Measurements from ENCODE around the gene LBX2.

LBX2 gene

DNA sequence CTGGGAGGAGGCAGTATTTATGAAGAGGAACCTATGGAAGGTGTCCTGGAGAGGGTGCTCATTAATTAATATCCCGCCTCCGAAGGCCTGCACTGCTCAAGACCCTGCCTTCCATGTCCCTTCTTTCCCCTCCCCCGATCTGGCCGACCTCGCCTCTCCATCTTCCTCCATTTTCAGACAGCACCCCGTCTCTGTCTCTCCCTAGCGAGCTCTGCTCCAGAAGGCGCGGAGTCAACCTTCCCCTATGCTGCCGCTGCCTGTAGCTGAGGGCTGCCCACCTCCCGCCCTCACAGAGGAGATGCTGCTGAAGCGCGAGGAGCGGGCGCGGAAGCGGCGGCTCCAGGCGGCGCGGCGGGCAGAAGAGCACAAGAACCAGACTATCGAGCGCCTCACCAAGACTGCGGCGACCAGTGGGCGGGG, 42.3 kb downstream of the LBX2 start:
- peak; percentile 17 for DNase-seq

DNA sequence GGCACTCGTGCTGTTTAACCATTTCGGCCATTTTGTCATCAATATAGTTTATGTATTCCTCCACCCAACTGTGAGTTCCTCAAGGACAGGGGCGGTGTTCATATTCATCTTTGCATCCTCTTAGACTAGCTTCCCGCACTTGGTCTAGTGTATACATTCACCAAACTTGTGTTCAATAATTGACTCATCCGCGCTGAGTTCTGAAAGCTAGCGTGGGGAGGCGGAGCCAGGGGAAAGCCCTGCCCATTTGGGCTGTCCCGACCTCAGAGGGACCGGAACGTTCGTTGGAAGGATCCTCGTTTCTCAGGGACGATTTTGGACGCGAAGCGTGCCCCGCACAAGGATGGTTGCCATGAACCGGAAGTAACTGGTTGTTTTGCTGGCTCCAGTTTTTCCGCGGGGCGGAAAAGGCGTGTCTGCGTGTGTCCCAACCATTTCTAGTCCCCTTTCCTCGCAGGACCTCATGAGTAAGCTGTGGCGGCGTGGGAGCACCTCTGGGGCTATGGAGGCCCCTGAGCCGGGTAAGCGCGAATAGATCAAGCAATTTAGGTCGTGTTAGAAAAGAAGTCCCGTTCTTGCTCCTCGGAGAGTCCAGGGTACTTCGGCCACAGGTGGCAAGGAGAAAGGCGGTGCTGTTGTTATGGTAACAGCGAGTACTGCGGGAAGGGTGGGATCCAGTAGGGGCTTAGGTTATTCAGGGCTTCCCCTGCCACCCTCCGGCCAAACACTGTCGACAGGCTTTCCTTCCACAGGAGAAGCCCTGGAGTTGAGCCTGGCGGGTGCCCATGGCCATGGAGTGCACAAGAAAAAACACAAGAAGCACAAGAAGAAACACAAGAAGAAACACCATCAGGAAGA, 44.5 kb downstream of the LBX2 start, which contains the start of gene INO80B:
Gene INO80B, plus strand, starts transcription at position 434 of the 858 bp plus-strand sequence. Its CDS starts 30 bp downstream, at position 464.
- DNase-seq = peak; percentile 98

GRCh38 chr2:74450570-74451190, 48.7 kb downstream of the LBX2 start:
- no peak for DNase-seq

DNA sequence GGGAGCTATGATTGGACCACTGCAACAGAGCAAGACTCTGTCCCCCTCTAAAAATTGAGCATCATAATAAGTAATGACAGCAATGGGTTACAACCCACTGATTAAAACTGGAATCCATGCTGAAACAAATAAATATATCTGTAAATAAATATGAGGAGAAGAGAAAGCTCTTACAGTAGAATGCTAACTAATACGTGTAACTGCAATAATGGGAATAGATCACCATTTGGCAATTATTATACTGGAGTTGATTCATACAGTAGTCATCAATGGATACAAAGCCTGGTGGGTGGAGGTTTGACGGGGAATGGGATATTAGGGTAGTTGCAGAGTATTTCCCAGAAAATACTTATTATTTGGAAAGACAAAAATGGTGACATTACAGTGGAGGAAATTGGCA, 50.6 kb downstream of the LBX2 start:
- DNase-seq = no peak
